ENCODE measurements around the gene PEAR1. TPM values are rescaled to one million over a fixed set of nuclear protein-coding genes. Genes with fewer than 3 reads are reported as not detected.
A peak's percentile ranks its signal among the peaks of the same experiment; 100 is the strongest.

The PEAR1 gene
- polyA plus RNA-seq, 3 donors, result 17.8 to 22.3 (median 22.1) TPM

- DNase-seq, result no peak
Observed at GRCh38 chr1:156858555-156858956, 35.0 kb upstream of the PEAR1 start.

DNA sequence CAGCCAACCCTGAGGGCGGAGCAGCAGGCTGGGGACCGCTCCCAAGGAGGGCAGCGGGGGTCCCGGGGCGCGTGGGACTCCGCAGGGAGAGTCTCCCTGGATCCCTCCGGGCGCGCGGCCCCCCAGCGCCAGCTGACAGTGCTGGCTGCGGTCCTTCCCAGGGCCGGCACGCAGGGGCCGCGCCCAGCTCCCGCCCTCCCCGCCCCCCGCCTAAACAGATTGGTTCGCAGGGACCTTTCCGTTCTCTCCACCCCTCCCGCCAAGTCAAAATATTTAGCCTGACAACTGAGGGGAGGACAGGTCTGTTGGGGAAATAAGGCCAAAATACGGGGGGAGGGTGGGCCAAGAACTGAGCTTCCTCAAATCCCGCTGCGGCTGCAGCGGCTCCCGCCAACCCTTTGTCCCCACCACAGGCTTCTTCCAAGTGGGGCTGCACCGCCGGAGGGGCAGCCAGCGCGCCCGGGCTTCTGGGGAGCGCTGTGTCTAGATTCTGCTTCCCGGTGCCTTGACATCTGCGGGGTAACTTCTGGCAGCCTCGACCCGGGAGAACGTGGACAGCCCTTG, 34.5 kb upstream of the PEAR1 start, which contains the start of gene INSRR:
Gene INSRR (minus strand): TSS at position 159 of the 564 bp plus-strand sequence. CDS start 496 bp downstream, outside the sequence.
- DNase-seq, result no peak

DNA sequence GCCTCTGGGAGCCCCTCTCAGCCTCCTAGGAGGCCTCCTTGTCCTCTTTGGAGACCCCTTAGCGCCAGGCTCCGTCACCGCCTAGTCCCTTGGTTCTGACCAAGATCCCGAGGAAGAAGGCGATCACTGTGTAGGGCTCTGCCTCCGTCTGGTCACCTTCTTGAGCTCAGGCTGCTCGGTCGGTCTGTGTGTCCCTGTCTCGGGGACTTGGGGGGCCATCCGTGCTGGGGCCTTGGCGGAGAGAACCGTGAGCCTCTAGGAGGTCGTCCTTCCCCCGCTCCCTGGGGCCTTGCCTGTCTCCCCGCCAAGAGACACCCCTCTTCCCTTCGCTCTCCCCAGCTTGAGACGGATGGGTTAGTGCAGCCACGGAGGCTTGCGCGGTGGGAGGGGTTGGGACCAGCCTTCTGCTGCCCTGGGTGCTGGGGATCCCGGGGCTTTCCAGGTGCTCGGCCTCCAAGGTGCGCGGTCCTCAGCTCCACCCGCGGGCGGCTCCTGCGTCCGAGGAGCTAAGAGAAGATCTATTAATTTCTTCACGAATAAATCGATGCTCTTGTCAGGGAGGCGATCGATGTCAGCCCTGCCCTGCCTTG, 33.9 kb upstream of the PEAR1 start:
- no peak for DNase-seq

- no peak for DNase-seq
Observed at GRCh38 chr1:156860113-156860627, 33.3 kb upstream of the PEAR1 start.

DNA sequence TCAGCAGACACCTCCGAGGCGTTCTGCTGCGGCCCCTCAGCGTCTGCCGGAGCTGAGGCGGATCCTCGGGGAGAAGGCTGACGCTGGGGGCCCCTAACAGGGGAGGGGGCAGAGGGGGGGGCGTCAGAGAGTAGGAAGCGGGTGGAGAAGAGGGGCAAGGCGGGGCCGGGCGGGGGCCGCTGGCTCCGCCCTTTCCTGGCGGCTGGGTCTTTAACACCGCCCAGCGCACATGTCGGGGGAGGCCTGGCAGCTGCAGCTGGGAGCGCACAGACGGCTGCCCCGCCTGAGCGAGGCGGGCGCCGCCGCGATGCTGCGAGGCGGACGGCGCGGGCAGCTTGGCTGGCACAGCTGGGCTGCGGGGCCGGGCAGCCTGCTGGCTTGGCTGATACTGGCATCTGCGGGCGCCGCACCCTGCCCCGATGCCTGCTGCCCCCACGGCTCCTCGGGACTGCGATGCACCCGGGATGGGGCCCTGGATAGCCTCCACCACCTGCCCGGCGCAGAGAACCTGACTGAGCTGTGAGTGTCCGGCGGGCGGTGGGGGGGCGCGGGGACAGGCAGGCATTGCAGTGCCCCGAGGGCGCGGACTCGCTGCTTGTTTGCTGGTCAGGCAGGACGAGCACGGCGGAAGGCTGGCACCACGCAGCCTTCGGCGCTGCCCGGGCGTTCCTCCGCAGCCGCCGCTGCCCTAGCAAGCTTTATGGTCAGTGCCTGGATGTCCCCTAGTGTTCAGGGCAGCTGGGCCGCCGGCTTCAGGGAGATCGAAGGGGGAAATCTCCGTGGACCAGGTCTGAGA, 32.7 kb upstream of the PEAR1 start, which contains the start of gene NTRK1:
Gene NTRK1 (plus strand): TSS at position 238 of the 796 bp plus-strand sequence. CDS start 70 bp downstream, at position 308.
- DNase-seq, result peak; percentile 45

GRCh38 chr1:156862584-156862983, 30.9 kb upstream of the PEAR1 start:
- no peak for DNase-seq

DNA sequence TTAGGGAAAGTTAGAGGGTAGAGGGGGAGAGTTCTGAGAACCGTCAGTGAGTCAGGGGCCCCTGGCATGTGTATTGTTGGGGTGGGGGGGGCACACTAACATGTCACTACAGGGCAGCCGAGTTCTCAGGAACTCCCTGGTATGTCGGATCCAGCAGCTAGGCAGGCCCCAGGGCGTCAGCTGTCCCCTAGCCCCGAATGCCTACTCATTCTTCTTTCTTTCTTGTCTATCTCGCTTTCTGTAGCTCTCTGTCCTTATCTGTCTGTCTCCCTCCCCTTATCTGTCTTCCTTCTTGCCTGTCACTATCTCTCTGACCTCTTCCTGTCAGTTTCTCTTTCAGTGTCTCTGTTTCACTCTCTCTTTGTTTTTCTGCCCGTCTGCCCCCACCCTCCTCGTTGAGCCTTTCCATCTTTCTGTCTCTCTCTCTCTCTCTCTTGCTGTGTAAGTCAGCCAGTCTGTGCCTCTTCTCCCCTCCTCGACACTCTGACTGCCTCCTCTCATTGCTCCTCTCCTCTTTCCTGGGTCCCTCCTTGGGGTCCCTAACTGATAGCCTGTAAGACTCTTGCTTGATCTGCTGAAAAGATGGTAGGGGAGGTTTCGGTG, 30.4 kb upstream of the PEAR1 start:
- DNase-seq, result no peak

DNA sequence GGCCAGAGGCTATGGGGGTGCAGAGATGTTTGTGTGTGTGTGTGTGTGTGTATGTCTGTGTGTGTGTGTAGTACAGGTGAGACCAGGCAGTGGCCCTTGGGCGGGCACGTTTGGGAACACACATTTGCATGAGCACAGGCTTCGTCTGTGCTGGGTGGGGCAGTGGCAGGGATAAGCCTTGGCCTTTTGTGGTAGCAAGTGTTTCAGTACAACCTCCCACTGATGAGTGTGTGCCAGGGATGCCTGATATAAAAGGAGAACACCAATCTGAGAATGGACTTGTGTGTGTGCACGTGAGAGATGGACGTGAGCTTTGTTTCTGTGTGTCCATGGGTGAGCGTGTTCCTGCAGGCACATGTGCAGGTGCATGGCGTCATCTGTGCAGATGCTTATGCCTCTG, 29.9 kb upstream of the PEAR1 start:
- DNase-seq, result no peak

- DNase-seq, result no peak
Observed at GRCh38 chr1:156864796-156865195, 28.7 kb upstream of the PEAR1 start.

GRCh38 chr1:156865258-156865657, 28.3 kb upstream of the PEAR1 start:
- no peak for DNase-seq

DNA sequence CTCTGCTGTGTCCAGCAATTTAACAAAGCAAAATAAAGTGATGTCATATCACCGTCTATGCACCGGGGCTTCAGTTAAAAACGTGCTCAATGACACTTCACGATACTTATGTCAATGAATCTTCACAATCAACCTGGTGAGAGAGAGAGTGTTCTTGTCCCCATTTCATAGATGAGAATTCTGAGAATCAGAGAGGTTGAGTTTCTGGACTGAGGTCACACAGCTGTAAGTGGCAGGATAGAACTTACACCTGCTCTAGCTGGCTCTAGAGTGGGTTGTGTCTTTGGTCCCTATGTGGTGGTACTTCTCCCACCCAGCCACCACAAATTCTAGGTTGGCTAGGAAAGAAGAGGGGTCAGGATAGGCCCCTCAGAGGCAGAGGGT, 27.7 kb upstream of the PEAR1 start:
- no peak for DNase-seq

- DNase-seq, result no peak
Observed at GRCh38 chr1:156866249-156866909, 27.1 kb upstream of the PEAR1 start.

- DNase-seq, result no peak
Observed at GRCh38 chr1:156868341-156868740, 25.2 kb upstream of the PEAR1 start.

- DNase-seq, result no peak
Observed at GRCh38 chr1:156869455-156869854, 24.1 kb upstream of the PEAR1 start.

DNA sequence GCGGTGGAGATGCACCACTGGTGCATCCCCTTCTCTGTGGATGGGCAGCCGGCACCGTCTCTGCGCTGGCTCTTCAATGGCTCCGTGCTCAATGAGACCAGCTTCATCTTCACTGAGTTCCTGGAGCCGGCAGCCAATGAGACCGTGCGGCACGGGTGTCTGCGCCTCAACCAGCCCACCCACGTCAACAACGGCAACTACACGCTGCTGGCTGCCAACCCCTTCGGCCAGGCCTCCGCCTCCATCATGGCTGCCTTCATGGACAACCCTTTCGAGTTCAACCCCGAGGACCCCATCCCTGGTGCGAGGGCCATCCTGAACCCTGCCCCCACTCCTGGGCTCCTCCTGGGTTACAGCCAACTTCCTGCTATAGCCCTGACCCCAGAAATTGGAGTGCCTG, 19.9 kb upstream of the PEAR1 start:
- no peak for DNase-seq

DNA sequence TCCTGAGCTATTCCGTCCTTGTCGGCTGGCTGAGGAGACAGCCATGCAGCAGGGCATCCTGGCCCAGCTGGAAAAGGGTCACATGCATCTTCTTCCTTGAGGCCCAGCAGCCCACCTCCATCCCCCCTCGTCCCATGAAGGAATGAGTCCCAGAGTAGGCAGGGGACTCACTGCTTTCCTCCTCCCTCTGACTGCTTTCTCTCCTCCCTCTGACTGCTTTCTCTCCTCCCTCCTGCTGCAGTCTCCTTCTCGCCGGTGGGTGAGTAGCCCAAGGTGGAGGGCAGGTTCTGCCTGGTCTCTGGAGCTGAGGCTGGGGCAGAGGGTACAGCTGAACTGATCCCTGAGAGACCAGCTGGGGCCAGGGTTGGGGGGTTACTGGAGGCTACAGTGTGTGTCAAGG, 19.4 kb upstream of the PEAR1 start:
- DNase-seq, result no peak

- DNase-seq, result no peak
Observed at GRCh38 chr1:156874572-156875340, 18.8 kb upstream of the PEAR1 start.

DNA sequence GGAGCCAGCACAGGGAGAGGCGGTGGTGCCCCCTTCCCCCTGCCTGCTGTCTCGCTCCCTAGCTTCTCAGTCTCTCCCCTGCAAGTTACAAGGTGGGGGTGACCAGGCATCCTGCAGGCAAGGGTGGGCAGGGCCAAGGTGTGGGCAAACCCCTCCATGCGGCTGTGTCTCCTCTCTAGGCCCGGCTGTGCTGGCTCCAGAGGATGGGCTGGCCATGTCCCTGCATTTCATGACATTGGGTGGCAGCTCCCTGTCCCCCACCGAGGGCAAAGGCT, 18.2 kb upstream of the PEAR1 start:
- no peak for DNase-seq

- no peak for DNase-seq
Observed at GRCh38 chr1:156876281-156876680, 17.2 kb upstream of the PEAR1 start.

GRCh38 chr1:156877433-156878170, 15.9 kb upstream of the PEAR1 start:
- no peak for DNase-seq

- no peak for DNase-seq
Observed at GRCh38 chr1:156879876-156880275, 13.6 kb upstream of the PEAR1 start.
